Activated naive CD8-positive, alpha-beta T cell treated with anti-CD3 and anti-CD28 coated beads, Interleukin-2, amount 50 U/mL, for 16 hours (primary cell): Measurements from ENCODE around the gene CYP27C1.
"Not testable (repeated sequence)": the region's sequence is repeated elsewhere in the genome, so short reads cannot be mapped to it uniquely, and the experiment has no call there.

Experiments used
- DNase-seq: peaks from one replicate; pipeline ENCODE4 v3.0.0-alpha.2; 2020; ENCODE audit warnings: low read depth, low spot score

Gene CYP27C1

DNA sequence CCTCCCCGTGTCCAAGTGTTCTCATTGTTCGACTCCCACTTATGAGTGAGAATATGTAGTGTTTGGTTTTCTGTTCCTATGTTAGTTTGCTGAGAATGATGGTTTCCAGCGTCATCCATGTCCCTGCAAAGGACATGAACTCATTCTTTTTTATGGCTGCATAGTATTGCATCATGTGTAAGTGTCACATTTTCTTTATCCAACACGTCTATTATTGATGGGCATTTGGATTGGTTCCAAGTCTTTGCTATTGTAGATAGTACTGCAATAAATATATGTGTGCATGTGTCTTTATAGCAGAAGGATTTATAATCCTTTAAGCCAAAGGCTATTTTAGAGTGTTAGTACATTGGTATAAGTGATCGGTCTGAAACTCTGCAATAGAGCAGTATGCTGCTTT lies 4.0 kb upstream of the CYP27C1 start:
- DNase-seq = not testable (repeated sequence)

- no peak for DNase-seq
Observed at GRCh38 chr2:127220768-127221527, 849 bp upstream of the CYP27C1 start.

DNA sequence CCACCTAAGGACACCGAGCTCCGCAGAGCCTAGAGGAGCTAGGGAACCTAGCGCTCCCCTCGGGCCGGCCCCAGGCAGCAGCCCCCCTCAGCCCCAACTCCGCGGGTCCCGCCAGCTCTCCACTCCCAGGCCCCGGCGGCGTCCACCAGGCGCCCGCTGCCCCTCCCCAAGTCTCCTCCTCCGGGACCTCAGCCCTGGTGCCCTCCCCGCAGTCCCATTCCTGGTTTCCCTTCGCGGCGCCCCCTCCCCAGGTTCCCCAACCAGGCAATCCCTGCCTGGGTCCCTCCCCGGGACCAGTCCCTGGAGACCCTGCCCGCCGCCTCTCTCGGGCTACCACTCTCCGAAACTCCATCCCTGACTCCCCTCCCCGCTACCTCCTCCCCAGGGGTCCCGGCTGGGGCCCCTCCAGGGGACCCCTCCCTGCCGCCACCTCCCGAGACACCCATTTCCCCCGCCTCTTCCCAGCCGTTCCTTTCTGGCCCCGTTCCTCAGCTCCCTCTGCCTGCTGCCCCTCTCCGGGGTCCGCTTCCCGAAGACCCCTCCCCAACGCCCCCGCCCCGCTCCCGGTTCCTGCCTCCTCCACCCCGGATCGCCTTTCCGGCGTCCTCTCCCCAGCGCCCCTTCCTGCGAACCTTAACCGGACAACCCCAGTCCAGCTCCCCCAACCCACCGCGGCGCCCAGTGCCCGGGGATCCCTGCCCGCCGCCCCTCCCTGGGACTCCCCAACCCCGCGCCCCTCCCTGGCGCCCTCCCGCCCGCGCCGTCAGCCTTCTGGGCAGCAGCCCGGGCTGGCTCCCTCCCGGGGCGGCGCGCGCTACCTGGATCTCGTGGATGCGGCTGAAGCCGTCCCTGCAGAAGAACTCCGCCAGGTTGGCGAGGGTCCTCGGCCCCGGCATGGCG lies 678 bp downstream of the CYP27C1 start:
- no peak for DNase-seq

DNA sequence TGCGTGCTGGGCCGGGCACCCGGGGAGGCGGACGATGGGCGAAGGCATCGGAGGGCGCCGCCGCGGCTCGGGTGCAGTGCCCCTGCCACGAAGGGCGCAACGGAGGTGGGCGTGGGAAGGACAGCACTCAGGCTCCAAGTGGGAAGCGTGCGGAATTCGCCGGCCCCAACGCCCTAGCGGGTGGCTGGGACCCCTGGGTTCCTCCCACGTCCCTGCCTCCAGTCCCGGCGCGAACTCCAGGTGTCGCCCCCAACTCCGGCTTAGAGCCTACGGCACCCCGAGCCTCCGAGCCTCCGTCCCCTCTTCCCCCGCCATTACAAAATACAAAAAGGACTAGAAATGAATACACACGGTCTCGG lies 1.3 kb downstream of the CYP27C1 start:
- no peak for DNase-seq

DNA sequence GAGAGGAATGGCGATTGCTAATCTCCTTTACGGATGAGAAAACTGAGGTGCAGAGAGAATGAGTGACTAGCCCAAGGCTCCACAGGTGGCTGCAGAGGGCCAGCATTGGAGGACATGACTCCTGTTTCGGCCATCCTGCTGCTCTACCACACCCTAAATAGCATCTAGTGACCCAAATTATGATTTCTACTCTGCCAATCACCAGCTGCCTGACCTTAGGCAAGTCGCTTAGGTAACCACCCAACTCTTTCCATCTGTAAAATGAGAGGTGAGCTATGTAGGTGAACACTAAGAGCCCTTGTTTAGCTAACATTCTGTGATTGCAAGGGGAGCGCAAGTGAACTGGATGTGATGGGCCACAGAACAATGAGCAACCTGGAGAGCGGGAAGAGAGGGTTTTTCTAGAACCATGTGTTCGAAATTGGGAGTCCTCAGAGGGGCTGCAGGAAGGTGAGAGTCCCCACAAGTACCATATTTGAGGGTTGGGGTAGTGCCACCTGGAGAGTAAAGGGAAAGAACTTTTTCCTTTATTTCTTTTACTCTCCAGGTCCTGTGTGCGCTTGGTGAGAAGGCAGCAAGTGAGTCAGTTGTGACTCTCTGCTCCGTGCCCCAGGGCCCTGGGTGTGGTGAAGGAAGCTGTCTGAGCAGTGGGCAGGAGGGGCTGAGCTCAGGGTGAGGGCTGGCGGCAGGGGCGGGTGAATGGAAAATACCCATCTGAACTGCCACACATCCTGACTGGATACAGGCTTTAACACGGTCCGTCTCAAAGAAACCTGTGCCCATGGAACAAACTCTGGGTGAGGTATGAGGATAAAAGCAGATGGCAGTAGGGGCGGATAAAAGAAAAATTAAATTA lies 2.4 kb downstream of the CYP27C1 start:
- no peak for DNase-seq

DNA sequence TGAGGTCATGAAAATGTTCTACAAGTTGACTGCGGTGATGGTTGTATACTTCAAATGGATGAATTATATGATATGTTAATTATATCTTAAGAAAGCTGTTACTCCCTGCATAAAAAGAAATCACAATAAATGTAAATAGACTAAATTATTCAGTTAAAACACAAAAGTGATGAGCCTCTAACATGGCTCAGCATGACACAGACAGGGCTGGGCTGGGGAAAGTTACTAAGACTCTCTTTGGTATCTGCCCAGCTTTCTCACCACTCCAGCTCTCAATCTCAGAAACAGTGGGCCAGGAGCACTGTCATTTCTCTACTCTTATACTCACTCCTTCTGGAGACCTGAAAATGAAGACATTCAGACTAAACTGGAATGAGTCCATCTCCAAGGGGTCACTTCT lies 3.5 kb downstream of the CYP27C1 start:
- DNase-seq = no peak

- no peak for DNase-seq
Observed at GRCh38 chr2:127216095-127216494, 4.0 kb downstream of the CYP27C1 start.

DNA sequence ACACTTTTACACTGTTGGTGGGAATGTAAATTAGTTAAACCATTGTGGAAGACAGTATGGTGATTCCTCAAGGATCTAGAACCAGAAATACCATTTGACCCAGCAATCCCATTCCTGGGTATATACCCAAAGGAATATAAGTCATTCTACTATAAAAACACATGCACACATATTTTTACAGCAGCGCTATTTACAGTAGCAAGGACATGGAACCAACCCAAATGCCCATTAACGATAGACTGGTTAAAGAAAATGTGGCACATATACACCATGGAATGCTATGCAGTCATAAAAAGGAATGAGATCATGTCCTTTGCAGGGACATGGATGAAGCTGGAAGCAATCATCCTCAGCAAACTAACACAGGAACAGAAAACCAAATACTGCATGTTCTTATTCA lies 5.9 kb downstream of the CYP27C1 start:
- not testable (repeated sequence) for DNase-seq

DNA sequence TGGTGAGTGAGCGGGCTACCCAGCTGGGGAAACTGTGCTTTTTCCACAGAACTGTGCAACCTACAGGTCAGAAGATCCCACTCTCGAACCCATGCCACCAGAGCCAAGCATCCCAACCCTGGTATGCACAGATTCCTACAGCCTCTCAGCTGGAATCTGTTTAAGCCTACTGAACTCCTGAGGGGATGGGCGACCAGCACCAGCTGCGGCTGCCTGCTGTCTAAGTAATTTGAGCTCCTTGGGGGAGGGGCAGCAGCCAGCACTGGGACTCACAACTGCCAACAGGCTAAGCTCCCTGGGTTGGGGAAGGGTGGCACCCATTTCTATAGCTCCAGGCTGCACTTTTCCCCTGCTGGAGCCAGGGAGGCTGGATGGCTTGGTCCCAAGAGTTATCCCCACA lies 11.8 kb downstream of the CYP27C1 start:
- DNase-seq = no peak

- DNase-seq = no peak
Observed at GRCh38 chr2:127205218-127206125, 14.6 kb downstream of the CYP27C1 start.

GRCh38 chr2:127201452-127201851 lies 18.6 kb downstream of the CYP27C1 start:
- DNase-seq = no peak

GRCh38 chr2:127200962-127201361 lies 19.1 kb downstream of the CYP27C1 start:
- DNase-seq = no peak

- DNase-seq = no peak
Observed at GRCh38 chr2:127199223-127199622, 20.9 kb downstream of the CYP27C1 start.

DNA sequence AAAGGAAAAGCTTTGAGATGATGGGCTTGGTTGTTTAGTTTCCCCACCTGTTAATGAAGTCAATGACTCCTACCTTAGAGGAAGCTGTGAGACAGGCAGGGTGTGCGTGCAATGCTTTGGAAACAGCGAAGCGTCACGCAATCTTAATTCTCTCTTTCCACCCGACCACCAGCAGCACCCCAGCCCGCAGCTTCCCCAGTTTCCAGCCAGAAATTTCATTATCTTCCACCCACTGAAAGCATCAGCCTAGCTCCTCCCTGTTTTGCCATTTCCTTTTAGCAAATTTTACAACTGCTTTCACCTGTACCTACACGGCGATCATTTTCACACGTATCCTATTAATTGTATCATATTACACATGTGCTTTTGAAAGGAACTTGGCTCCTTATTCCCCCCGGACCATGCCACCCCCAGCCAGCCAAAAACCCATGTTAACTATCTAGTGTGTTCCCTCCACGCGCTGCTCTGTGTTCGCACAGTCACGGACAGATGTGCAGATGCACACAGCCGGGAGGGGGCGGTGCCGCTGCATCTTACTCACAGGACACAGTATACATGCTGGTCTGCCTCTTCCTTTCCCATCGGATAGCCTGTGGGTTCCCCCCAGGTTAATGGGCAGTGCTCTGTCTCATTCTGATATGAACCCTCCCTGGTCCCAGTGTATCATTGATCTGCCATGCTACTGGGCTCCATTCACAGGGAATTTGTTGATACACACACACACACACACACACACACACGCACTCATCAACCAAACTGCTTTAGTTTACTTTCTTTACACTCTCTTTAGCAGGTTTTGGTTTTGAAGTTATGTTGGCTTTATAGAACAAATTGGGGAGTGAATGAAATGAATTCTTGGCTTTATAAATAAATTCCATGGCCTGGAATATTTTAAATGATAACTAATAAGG lies 22.4 kb downstream of the CYP27C1 start:
- peak; percentile 26 for DNase-seq

DNA sequence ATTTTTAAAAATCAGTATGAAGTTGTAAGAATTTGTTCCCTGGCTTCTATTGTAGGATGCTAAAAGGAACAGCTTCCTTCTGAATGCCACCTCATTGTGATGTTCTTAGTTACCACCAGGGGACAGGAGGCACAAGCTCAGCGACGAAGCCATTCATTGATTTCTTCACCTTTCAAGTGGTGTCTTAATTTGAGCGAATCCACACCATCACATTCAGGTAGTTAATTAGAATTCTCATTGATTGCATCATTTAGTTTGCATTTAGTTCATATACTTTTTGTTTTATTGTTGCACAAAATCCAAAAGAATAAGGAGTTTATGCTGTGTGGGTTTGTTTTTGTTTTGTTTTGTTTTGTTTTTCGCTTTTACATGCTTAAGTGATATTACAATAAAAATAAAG lies 23.1 kb downstream of the CYP27C1 start:
- DNase-seq = no peak

- no peak for DNase-seq
Observed at GRCh38 chr2:127196549-127196948, 23.6 kb downstream of the CYP27C1 start.

GRCh38 chr2:127195140-127196074 lies 24.7 kb downstream of the CYP27C1 start:
- no peak for DNase-seq

GRCh38 chr2:127194447-127194846 lies 25.7 kb downstream of the CYP27C1 start:
- DNase-seq = no peak

GRCh38 chr2:127193967-127194280 lies 26.2 kb downstream of the CYP27C1 start:
- no peak for DNase-seq
